ENCODE data around the gene KIFAP3. TPM values are rescaled to one million over a fixed set of nuclear protein-coding genes. Genes with fewer than 3 reads are reported as not detected.
A peak's percentile ranks its signal among the peaks of the same experiment; 100 is the strongest.

Gene KIFAP3
- total RNA-seq, 1 experiment from 2014 or later, result 3.8 TPM

DNA sequence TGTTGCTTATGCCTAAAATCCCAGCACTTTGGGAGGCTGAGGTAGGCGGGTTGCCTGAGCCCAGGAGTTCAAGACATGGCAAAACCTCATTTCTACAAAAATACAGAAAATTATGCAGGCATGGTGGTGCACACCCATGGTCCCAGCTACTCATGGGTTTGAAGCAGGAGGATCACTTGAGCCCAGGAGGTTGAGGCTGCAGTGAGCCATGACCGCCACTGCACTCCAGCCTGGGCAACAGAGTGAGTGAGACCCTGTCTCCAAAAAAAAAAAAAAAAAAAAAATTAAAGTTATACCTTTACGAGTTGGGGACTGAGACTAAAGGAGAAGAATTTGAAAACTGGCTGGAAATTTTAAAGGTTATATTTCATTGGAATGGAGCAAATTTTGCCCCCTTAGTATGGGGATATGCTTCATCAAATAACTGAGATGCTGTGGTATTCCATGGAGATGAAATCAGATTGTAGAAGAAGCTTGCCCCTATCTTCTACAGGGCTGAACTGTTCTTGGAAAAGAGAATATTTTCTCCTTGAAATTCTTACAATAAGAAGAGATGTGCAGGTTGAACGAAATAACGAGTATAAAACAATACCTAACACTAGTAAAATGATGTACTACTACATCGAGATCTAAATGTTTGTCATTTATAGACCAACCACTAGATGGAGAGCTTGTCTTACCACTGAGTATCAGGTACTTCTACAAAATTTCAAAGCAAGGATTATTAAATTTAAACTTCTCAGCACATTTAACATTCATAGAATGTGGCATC is 145.9 kb downstream of the KIFAP3 start:
- H3K79me1 ChIP-seq (ENCODE audit: insufficient read depth, low read depth, low read length, poor library complexity, severe bottlenecking), result no peaks in the 10 kb centered on the region
- no peak overlapping the region for H3T11ph ChIP-seq (ENCODE audit: low read length)
- no peak overlapping the region for H2AK5ac ChIP-seq (ENCODE audit: insufficient read length, low read length)
- no peaks in the 10 kb centered on the region for H3K27me3 Mint-ChIP-seq (ENCODE audit: low read depth)
- H2BK20ac ChIP-seq (ENCODE audit: low read depth, low read length, poor library complexity, severe bottlenecking), result no peak overlapping the region
- H3K9me3 Mint-ChIP-seq, result no peaks in the 10 kb centered on the region
- TF ChIP-seq CTCF (conservative IDR thresholded peaks at IDR 0.05), result peak; percentile 86
- H3K27ac ChIP-seq (ENCODE audit: insufficient read length, low read depth, low read length), result no peak overlapping the region
- H3K79me2 ChIP-seq (ENCODE audit: insufficient read depth, low read length), result no peaks in the 10 kb centered on the region
- H2BK5ac ChIP-seq (ENCODE audit: insufficient read length, low read length), result no peak overlapping the region
- H3K56ac ChIP-seq (ENCODE audit: insufficient read length, low read depth, low read length), result no peak overlapping the region
- no peak for DNase-seq
- H3K27me3 ChIP-seq (ENCODE audit: insufficient read depth, low read length), result no peaks in the 10 kb centered on the region
- H2BK12ac ChIP-seq (ENCODE audit: insufficient read length, low read depth, low read length), result no peak overlapping the region
- H4K20me1 ChIP-seq (ENCODE audit: control insufficient read depth, insufficient read depth, insufficient read length), result no peaks in the 10 kb centered on the region
- no peak overlapping the region for H3K9ac ChIP-seq (ENCODE audit: extremely low read depth, insufficient read length, low read length)
- no peaks in the 10 kb centered on the region for H3K23me2 ChIP-seq (ENCODE audit: insufficient read length, low read depth, low read length, poor library complexity, severe bottlenecking)
- no peak overlapping the region for H2BK120ac ChIP-seq (ENCODE audit: low read depth, low read length, poor library complexity, severe bottlenecking)
- no peaks in the 10 kb centered on the region for H3K4me1 ChIP-seq (ENCODE audit: insufficient read depth, low read length)
- no peak overlapping the region for H4K91ac ChIP-seq (ENCODE audit: insufficient read length, low read depth, low read length)
- H3K4ac ChIP-seq (ENCODE audit: low read depth, low read length), result no peak overlapping the region
- WGBS (ENCODE audit: extremely low coverage, insufficient read length, low lambda C conversion rate), result no CpG with 5 or more reads among the region's 6 CpGs
- no peaks in the 10 kb centered on the region for H3K9me3 ChIP-seq (ENCODE audit: control insufficient read depth, low read depth, low read length)
- no peak overlapping the region for H3K23ac ChIP-seq (ENCODE audit: insufficient read length, low read depth, low read length)
- no peak overlapping the region for H2BK15ac ChIP-seq (ENCODE audit: low read depth, low read length)
- no peak overlapping the region for H3K14ac ChIP-seq (ENCODE audit: insufficient read depth, low read length)
- H4K5ac ChIP-seq (ENCODE audit: insufficient read length, low read depth, low read length), result no peak overlapping the region
- no peak overlapping the region for H3K18ac ChIP-seq (ENCODE audit: insufficient read length, low read depth, low read length)
- no peaks in the 10 kb centered on the region for H3K4me1 Mint-ChIP-seq
- no peak overlapping the region for H2AFZ ChIP-seq (ENCODE audit: low read length)
- no peak overlapping the region for H3K4me3 Mint-ChIP-seq
- H3K4me2 ChIP-seq (ENCODE audit: insufficient read depth, insufficient read length, low read length), result no peak overlapping the region
- no peaks in the 10 kb centered on the region for H3K36me3 Mint-ChIP-seq (ENCODE audit: insufficient read depth in 1 of 3, low read depth in 3 of 3)
- no peak overlapping the region for H4K8ac ChIP-seq (replicated peaks; ENCODE audit: insufficient read length, low read depth, low read length)
- no peak overlapping the region for H3K27ac Mint-ChIP-seq

Data from H9 (cell line).